ENCODE data around the gene NHEJ1.
A peak's percentile ranks its signal among the peaks of the same experiment; 100 is the strongest.

Gene NHEJ1

DNA sequence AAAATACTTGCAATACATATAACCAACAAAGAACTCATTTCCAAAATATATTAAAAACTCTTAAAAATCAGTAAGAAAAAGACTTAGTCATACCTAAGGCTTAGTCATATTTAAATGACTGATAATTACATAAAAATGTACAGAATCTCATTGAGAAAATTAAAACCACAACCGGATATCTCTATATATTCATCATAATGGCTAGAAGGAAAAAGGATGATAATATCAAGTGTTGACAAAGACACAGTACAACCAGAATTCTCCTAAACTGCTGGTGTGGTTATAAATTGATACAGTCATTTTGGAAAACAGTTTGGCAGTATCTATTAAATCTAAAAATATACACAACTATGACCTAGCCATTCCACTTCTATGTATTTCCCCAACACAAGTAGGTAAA is 72.8 kb downstream of the NHEJ1 start:
- TF ChIP-seq POLR2A (IDR thresholded peaks at IDR 0.05; ENCODE audit: low read depth, low read length) (no peak), TAF1 (IDR thresholded peaks at IDR 0.05; ENCODE audit: borderline replicate concordance, low read depth, low read length) (no peak), POLR2AphosphoS5 (IDR thresholded peaks at IDR 0.05; ENCODE audit: low read depth, low read length) (no peak)
- DNase-seq (ENCODE audit: insufficient read length): no peak
- FAIRE-seq: no peak

DNA sequence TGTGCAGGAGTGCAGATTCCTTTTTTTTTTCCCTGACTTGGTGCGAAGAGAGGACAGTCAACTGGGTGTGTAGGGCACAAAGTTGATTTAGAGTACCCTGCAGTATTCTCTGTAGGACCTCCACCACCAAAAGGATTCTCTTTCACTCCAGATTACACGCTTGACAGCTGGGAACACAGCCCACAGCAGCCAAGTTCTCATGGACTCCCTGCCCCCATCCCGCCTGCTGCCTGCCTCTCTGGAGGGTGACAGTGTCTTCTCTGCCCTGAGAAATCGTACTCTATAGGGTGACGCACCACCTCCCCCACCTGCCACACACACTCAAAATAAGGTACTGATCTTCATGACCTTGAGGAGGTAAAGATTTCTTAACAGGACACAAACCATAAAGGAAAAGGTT is 73.3 kb downstream of the NHEJ1 start:
- FAIRE-seq (no peak), DNase-seq (ENCODE audit: insufficient read length) (no peak)
- TF ChIP-seq TAF1 (IDR thresholded peaks at IDR 0.05; ENCODE audit: borderline replicate concordance, low read depth, low read length): no peak
- no peak for TF ChIP-seq POLR2AphosphoS5 (IDR thresholded peaks at IDR 0.05; ENCODE audit: low read depth, low read length)

DNA sequence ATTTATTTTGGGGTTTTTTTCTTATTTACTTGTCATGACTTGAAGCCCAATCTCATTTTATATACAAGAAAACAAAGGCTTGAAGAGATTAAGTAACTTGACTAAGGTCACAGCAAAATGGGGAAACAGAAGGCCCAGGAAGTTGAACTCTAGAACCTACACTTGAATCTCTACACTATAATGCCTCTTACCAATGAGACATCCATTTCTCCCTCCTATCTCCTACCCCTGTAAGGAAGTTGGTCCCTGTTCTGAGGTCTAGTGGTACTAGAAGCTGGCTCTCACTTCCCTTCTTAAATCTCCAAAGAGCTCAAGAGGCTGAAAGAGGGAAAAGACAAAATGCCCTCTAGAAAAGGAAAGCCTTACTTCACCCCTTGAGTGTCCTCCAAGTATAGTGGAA is 74.4 kb downstream of the NHEJ1 start:
- no peak for DNase-seq (ENCODE audit: insufficient read length)
- TF ChIP-seq POLR2AphosphoS5 (IDR thresholded peaks at IDR 0.05; ENCODE audit: low read depth, low read length) (no peak), POLR2A (IDR thresholded peaks at IDR 0.05; ENCODE audit: low read depth, low read length) (no peak), TAF1 (IDR thresholded peaks at IDR 0.05; ENCODE audit: borderline replicate concordance, low read depth, low read length) (no peak)
- no peak for FAIRE-seq

GRCh38 chr2:219084791-219085190 is 75.8 kb downstream of the NHEJ1 start:
- no peak for TF ChIP-seq POLR2A (IDR thresholded peaks at IDR 0.05; ENCODE audit: low read depth, low read length)
- no peak for TF ChIP-seq POLR2AphosphoS5 (IDR thresholded peaks at IDR 0.05; ENCODE audit: low read depth, low read length)
- no peak for TF ChIP-seq TAF1 (IDR thresholded peaks at IDR 0.05; ENCODE audit: borderline replicate concordance, low read depth, low read length)
- no peak for DNase-seq (ENCODE audit: insufficient read length)
- FAIRE-seq: no peak

DNA sequence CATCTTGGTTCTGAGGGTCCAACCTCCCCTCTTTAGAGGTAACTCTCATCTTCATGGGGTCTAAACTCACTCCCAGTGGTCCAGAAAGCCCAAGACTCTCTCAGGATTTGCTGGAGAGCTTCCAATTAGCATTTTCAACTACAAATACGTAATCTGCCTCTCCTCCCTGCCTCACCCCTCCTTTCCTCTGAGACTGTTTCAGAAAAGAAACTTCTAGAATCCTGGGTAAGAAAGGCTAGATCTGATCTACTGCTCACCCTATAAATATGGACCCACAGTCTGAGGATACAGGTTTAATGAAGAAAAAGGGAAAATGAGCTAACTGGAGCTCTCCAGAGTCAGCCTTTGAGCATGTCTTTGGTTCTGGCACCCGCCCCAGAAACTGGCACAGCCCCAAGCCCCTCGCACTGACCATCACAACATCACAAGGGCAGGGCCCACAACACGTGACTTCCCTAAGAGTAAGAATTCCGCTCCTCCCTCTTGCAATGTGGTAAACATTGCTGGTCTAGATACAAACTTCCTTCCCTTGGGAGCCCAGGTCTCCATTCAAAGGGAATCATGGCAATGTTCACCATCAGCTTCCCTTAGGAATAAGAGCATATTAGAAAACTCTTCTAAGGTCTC is 78.2 kb downstream of the NHEJ1 start:
- no peak for TF ChIP-seq POLR2AphosphoS5 (IDR thresholded peaks at IDR 0.05; ENCODE audit: low read depth, low read length)
- no peak for TF ChIP-seq TAF1 (IDR thresholded peaks at IDR 0.05; ENCODE audit: borderline replicate concordance, low read depth, low read length)
- no peak for TF ChIP-seq POLR2A (IDR thresholded peaks at IDR 0.05; ENCODE audit: low read depth, low read length)
- FAIRE-seq (no peak), DNase-seq (ENCODE audit: insufficient read length) (no peak)

- TF ChIP-seq TAF1 (IDR thresholded peaks at IDR 0.05; ENCODE audit: borderline replicate concordance, low read depth, low read length) (no peak), POLR2A (IDR thresholded peaks at IDR 0.05; ENCODE audit: low read depth, low read length) (no peak), POLR2AphosphoS5 (IDR thresholded peaks at IDR 0.05; ENCODE audit: low read depth, low read length) (no peak)
- FAIRE-seq: peak; percentile 17
- DNase-seq (ENCODE audit: insufficient read length): no peak
These were observed 78.8 kb downstream of the NHEJ1 start for GRCh38 chr2:219081701-219082331.

GRCh38 chr2:219081096-219081495 is 79.5 kb downstream of the NHEJ1 start:
- no peak for DNase-seq (ENCODE audit: insufficient read length)
- no peak for FAIRE-seq
- TF ChIP-seq POLR2AphosphoS5 (IDR thresholded peaks at IDR 0.05; ENCODE audit: low read depth, low read length) (no peak), TAF1 (IDR thresholded peaks at IDR 0.05; ENCODE audit: borderline replicate concordance, low read depth, low read length) (no peak), POLR2A (IDR thresholded peaks at IDR 0.05; ENCODE audit: low read depth, low read length) (no peak)

- FAIRE-seq (no peak), DNase-seq (ENCODE audit: insufficient read length) (no peak)
- TF ChIP-seq POLR2AphosphoS5 (IDR thresholded peaks at IDR 0.05; ENCODE audit: low read depth, low read length): no peak
- no peak for TF ChIP-seq POLR2A (IDR thresholded peaks at IDR 0.05; ENCODE audit: low read depth, low read length)
- TF ChIP-seq TAF1 (IDR thresholded peaks at IDR 0.05; ENCODE audit: borderline replicate concordance, low read depth, low read length): no peak
These were observed 81.2 kb downstream of the NHEJ1 start for GRCh38 chr2:219079417-219079816.

DNA sequence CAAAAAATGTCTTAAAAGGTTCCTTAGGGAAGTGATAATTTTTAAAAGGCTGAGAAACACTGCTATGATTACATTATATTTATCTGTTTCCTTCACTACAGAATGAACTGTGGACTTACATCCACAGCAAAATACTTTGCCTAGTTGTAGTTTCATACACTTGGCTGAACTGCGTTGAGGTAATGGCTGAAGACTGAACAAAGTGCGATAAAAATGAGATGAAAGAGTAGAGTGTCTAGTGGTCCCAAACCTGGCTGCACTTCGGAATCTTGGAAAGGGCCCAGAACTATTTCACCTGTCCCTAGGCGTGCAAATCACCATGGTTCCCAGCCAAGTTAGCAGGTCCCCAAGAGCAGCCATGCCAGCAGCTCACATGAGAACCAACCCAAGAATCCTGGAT is 81.7 kb downstream of the NHEJ1 start:
- FAIRE-seq: no peak
- DNase-seq (ENCODE audit: insufficient read length): no peak
- no peak for TF ChIP-seq POLR2A (IDR thresholded peaks at IDR 0.05; ENCODE audit: low read depth, low read length)

- FAIRE-seq: no peak
- no peak for DNase-seq (ENCODE audit: insufficient read length)
These were observed 82.5 kb downstream of the NHEJ1 start for GRCh38 chr2:219078126-219078525.

DNA sequence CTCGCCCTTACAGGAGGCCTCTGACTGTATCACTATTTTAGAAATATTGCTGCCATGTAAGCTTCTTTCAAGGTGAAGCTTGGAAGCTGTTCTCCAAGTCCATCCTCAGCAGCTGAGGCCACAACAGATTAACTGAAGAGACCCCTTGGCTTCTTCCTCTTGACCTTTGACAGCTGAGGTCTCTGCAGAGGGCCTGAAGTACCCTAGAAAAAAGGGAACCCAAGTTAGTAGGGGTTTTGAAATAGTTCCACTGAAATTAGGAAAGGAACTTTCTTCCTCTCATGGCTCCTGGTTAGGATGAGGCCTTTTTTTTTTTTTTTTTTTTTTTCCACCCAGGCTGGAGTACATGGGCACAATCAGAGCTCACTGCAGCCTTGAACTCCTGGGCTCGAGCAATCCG is 84.4 kb downstream of the NHEJ1 start:
- DNase-seq (ENCODE audit: insufficient read length) (no peak), FAIRE-seq (no peak)
- no peak for TF ChIP-seq TAF1 (IDR thresholded peaks at IDR 0.05; ENCODE audit: borderline replicate concordance, low read depth, low read length)
- TF ChIP-seq POLR2A (IDR thresholded peaks at IDR 0.05; ENCODE audit: low read depth, low read length): no peak
- TF ChIP-seq POLR2AphosphoS5 (IDR thresholded peaks at IDR 0.05; ENCODE audit: low read depth, low read length): no peak

More at GRCh38 chr2:219078126-219078525, 82.5 kb downstream of the NHEJ1 start:
- no peak for TF ChIP-seq TAF1 (IDR thresholded peaks at IDR 0.05; ENCODE audit: borderline replicate concordance, low read depth, low read length)
- TF ChIP-seq POLR2AphosphoS5 (IDR thresholded peaks at IDR 0.05; ENCODE audit: low read depth, low read length): no peak
- TF ChIP-seq POLR2A (IDR thresholded peaks at IDR 0.05; ENCODE audit: low read depth, low read length): no peak

DNA sequence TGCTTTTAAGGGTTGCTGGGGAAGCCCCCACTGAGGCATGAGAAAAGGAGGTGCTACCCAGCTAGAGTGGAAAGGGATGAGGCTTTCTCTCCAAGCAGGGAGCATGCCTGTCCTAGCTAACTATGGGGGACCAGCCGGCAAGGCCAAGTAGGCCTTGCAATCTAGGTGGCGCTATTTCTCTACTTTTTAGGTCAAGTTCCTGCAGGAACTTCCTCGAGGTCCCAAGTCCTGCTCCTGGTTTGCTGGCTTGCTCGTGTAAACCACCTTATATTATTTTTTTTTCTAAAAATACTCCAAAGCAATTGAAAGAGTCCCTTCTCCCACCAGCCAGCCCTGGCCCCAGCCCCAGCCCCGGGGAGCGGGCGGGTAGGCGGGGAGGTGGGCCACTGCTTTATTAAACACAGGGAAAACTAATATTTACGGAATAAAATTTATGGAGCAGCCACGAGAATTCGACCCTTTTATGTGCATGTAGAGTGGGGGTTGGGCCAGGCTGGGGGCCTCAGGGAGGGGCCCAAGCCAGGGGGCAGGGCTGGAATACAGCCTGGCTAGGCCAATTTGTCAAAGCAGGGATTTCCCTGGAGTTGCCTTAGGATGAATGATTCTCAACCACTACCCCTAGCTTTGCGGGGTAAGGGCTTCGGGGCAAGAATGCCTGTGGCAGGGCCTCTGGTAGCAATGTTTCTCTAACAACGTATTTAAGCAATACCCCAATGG is 87.0 kb downstream of the NHEJ1 start:
- TF ChIP-seq POLR2A (IDR thresholded peaks at IDR 0.05; ENCODE audit: low read depth, low read length): no peak
- TF ChIP-seq POLR2AphosphoS5 (IDR thresholded peaks at IDR 0.05; ENCODE audit: low read depth, low read length): no peak
- no peak for TF ChIP-seq TAF1 (IDR thresholded peaks at IDR 0.05; ENCODE audit: borderline replicate concordance, low read depth, low read length)
- FAIRE-seq (peak; percentile 42), DNase-seq (ENCODE audit: insufficient read length) (no peak)
